Peyer's patch (tissue), 4 donors: ENCODE measurements around the gene COL4A5. TPM values are rescaled to one million over a fixed set of nuclear protein-coding genes. Genes with fewer than 3 reads are reported as not detected.

Experiments used
- DNase-seq, 3 donors: peaks; one replicate each; pipeline ENCODE4 v3.0.0-alpha.2; 2017 to 2019
- H3K27ac ChIP-seq, 4 donors: fragments of 200-600 bp; sonication (generic); one replicate each; pipeline ENCODE4 v1.5.1; 2016 to 2019
- H3K27me3 ChIP-seq, 2 donors: fragments of 200-600 bp; sonication (generic); one replicate each; pipeline ENCODE4 v1.5.1; 2019
- H3K36me3 ChIP-seq, 3 donors: fragments of 200-600 bp; sonication (generic); one replicate each; pipeline ENCODE4 v1.5.1; 2016 to 2019
- H3K4me1 ChIP-seq, 4 donors: fragments of 200-600 bp; sonication (generic); one replicate each; pipeline ENCODE4 v1.5.1; 2016 to 2019
- H3K4me3 ChIP-seq, 4 donors: fragments of 200-600 bp; sonication (generic); 1 replicate in 3 of 4; 2 replicates in 1 of 4; pipeline ENCODE4 v1.5.1; 2016 to 2019; ENCODE audit warnings: mild to moderate bottlenecking in 1 of 4
- H3K9me3 ChIP-seq, 4 donors: fragments of 200-600 bp; sonication (generic); one replicate each; pipeline ENCODE4 v1.5.1; 2016 to 2019; ENCODE audit warnings: mild to moderate bottlenecking in 1 of 4
- POLR2A ChIP-seq, 2 donors: fragments of 450-650 bp; IDR thresholded peaks; one replicate each; pipeline ENCODE4 v1.5.1; 2017; ENCODE audit warnings: antibody characterized with exemption in 2 of 2, mild to moderate bottlenecking in 2 of 2, moderate library complexity in 2 of 2
- total RNA-seq, 4 donors: library from RNA; depleted of rRNA; stranded (reverse); fragments of >200 nt; gene quantifications; one replicate each; pipeline ENCODE4 v1.1.0, GENCODE V29; 2016
- TF ChIP-seq, protein P1 (sequence below), 6 experiments: fragments of 450-650 bp in 4 of 6; fragments of 200-600 bp in 2 of 6; sonication (generic) in 1 of 6; IDR thresholded peaks; one replicate each; pipeline ENCODE4 v1.5.1; 2017 to 2019; ENCODE audit warnings: antibody characterized with exemption in 6 of 6, mild to moderate bottlenecking in 3 of 6, moderate library complexity in 1 of 6

Gene COL4A5
- total RNA-seq, 4 donors from 2014 or later = 1.2 to 18.2 (median 8.1) TPM

GRCh38 chrX:108419401-108419800 is 20.2 kb upstream of the COL4A5 start:
- no peak overlapping the region for H3K4me3 ChIP-seq
- no peaks in the 10 kb centered on the region for H3K4me1 ChIP-seq
- TF ChIP-seq POLR2A (IDR thresholded peaks at IDR 0.05) = no peak
- TF ChIP-seq, protein P1, sequence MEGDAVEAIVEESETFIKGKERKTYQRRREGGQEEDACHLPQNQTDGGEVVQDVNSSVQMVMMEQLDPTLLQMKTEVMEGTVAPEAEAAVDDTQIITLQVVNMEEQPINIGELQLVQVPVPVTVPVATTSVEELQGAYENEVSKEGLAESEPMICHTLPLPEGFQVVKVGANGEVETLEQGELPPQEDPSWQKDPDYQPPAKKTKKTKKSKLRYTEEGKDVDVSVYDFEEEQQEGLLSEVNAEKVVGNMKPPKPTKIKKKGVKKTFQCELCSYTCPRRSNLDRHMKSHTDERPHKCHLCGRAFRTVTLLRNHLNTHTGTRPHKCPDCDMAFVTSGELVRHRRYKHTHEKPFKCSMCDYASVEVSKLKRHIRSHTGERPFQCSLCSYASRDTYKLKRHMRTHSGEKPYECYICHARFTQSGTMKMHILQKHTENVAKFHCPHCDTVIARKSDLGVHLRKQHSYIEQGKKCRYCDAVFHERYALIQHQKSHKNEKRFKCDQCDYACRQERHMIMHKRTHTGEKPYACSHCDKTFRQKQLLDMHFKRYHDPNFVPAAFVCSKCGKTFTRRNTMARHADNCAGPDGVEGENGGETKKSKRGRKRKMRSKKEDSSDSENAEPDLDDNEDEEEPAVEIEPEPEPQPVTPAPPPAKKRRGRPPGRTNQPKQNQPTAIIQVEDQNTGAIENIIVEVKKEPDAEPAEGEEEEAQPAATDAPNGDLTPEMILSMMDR (IDR thresholded peaks at IDR 0.05) = no peak
- H3K9me3 ChIP-seq = no peaks in the 10 kb centered on the region
- no peaks in the 10 kb centered on the region for H3K36me3 ChIP-seq
- H3K27ac ChIP-seq = no peak overlapping the region
- DNase-seq = no peak
- no peaks in the 10 kb centered on the region for H3K27me3 ChIP-seq

GRCh38 chrX:108420481-108420880 is 19.2 kb upstream of the COL4A5 start:
- H3K4me1 ChIP-seq = no peaks in the 10 kb centered on the region
- H3K27me3 ChIP-seq = no peaks in the 10 kb centered on the region
- H3K4me3 ChIP-seq = no peak overlapping the region
- TF ChIP-seq POLR2A (IDR thresholded peaks at IDR 0.05) = no peak
- TF ChIP-seq, protein P1 (IDR thresholded peaks at IDR 0.05) = no peak
- no peaks in the 10 kb centered on the region for H3K9me3 ChIP-seq
- no peaks in the 10 kb centered on the region for H3K36me3 ChIP-seq
- H3K27ac ChIP-seq = no peak overlapping the region
- DNase-seq = no peak

DNA sequence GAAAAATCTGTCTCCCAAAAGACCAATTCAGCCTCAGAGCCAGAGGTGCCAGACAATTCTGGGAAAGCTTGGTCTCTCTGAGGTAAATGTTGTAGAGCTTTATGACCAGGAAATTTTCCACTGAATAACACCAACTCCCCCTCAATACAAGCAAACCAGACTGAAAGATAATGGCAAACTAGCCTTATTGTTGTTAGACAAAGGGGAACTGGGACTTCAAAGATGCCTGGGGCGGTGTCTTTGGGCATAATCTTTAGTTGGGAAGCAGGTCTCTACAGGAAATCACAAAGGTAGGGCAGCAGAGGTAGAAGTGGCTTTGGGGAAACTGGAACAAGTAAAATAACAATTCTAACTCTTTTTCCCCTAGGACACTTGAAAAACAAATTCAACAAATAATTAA is 13.4 kb upstream of the COL4A5 start:
- Histone ChIP-seq H3K36me3 (no peaks in the 10 kb centered on the region), H3K4me1 (no peaks in the 10 kb centered on the region), H3K27ac (no peak overlapping the region), H3K9me3 (no peaks in the 10 kb centered on the region), H3K27me3 (no peaks in the 10 kb centered on the region), H3K4me3 (no peak overlapping the region)
- TF ChIP-seq, protein P1 (IDR thresholded peaks at IDR 0.05) = no peak
- TF ChIP-seq POLR2A (IDR thresholded peaks at IDR 0.05) = no peak
- DNase-seq = no peak

- no peaks in the 10 kb centered on the region for H3K27me3 ChIP-seq
- H3K4me3 ChIP-seq = no peak overlapping the region
- no peak for TF ChIP-seq POLR2A (IDR thresholded peaks at IDR 0.05)
- TF ChIP-seq, protein P1 (IDR thresholded peaks at IDR 0.05) = no peak
- no peak for DNase-seq
- no peaks in the 10 kb centered on the region for H3K4me1 ChIP-seq
- no peaks in the 10 kb centered on the region for H3K36me3 ChIP-seq
- no peak overlapping the region for H3K27ac ChIP-seq
- H3K9me3 ChIP-seq = no peaks in the 10 kb centered on the region
Measured at GRCh38 chrX:108435261-108435660, 4.4 kb upstream of the COL4A5 start.

- H3K27ac ChIP-seq = no peak overlapping the region
- no peak for DNase-seq
Measured at GRCh38 chrX:108437349-108438109, 2.1 kb upstream of the COL4A5 start.

More at GRCh38 chrX:108437349-108438109, 2.1 kb upstream of the COL4A5 start:
- no peaks in the 10 kb centered on the region for H3K4me1 ChIP-seq
- TF ChIP-seq, protein P1 (IDR thresholded peaks at IDR 0.05) = no peak
- no peaks in the 10 kb centered on the region for H3K9me3 ChIP-seq
- peak overlapping the region in 1 of 4 donors; percentile 22 for H3K4me3 ChIP-seq
- no peaks in the 10 kb centered on the region for H3K36me3 ChIP-seq
- H3K27me3 ChIP-seq = no peaks in the 10 kb centered on the region
